T-helper 1 cell treated with Interleukin-12 subunit alpha and Interleukin-12 subunit beta and Interleukin-4 antibody, amounts not matched to agents 30 μg/mL and 1 μg/mL, for 36 hours (primary cell): ENCODE measurements around the gene LZIC.

Source experiments
- H3K27ac Mint-ChIP-seq: one replicate; pipeline ENCODE4 v1.8.0; 2021; ENCODE audit warnings: mild to moderate bottlenecking, mixed read lengths
- H3K27me3 Mint-ChIP-seq: one replicate; pipeline ENCODE4 v1.8.0; 2021; ENCODE audit warnings: low read depth, mixed read lengths
- H3K36me3 Mint-ChIP-seq: one replicate; pipeline ENCODE4 v1.8.0; 2021; ENCODE audit warnings: low read depth, mixed read lengths
- H3K4me1 Mint-ChIP-seq: one replicate; pipeline ENCODE4 v1.8.0; 2021; ENCODE audit warnings: low read depth, mixed read lengths
- H3K4me3 Mint-ChIP-seq: one replicate; pipeline ENCODE4 v1.8.0; 2021; ENCODE audit warnings: mild to moderate bottlenecking, moderate library complexity, mixed read lengths
- H3K9me3 Mint-ChIP-seq: one replicate; pipeline ENCODE4 v1.8.0; 2021; ENCODE audit warnings: mixed read lengths

The LZIC gene

DNA sequence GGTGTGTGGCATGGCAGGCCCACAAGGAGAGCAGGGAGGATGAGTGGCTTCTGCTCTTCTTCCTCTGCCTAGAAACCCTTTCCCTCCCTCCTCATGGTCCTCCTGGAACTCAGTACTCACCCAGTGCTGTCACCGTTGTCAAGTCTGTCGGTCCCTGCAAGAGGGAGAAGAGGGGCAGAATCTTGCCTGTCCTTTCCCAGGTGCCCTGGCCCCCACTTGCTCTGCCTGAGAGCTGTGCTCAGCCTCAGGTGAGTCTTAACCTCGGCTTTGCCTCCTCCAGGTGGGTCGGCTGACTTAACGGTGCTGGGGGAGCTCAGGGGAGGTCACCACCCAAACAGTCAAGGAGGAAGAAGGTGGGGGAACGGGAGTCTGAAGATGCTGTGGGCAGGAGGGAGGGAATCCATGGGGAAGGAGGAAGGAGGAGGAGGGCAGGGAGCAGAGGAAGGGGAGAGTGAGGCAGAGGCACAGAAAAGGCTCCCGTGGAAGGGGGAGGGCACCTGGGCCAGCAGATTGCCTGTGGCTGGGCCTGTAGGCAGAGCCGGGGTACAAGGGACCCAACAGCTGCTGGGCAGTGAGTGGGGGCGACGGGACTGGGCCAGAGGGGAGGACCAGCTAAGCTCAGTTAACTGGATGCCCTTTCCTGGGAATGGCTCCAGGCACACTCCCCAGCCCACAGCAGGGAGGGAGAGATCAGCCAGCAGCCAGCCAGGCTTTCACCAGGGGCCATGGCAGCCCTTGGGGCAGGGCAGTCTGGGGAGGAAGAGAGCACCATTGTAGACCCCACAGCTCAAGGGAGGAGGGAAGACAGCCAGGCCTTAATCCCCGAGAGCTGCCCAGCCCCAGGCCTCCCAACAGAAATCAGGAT is 59.4 kb downstream of the LZIC start:
- Mint-ChIP-seq H3K27ac (no peak overlapping the region), H3K27me3 (no peaks in the 10 kb centered on the region), H3K4me1 (peaks cover 12% of the 10 kb centered on the region), H3K36me3 (no peaks in the 10 kb centered on the region), H3K4me3 (no peak overlapping the region), H3K9me3 (no peaks in the 10 kb centered on the region)

- H3K36me3 Mint-ChIP-seq: no peaks in the 10 kb centered on the region
- no peaks in the 10 kb centered on the region for H3K27me3 Mint-ChIP-seq
- peaks cover 12% of the 10 kb centered on the region for H3K4me1 Mint-ChIP-seq
- H3K27ac Mint-ChIP-seq: no peak overlapping the region
- no peaks in the 10 kb centered on the region for H3K9me3 Mint-ChIP-seq
- H3K4me3 Mint-ChIP-seq: no peak overlapping the region
Measured at GRCh38 chr1:9882945-9883303, 60.3 kb downstream of the LZIC start.

DNA sequence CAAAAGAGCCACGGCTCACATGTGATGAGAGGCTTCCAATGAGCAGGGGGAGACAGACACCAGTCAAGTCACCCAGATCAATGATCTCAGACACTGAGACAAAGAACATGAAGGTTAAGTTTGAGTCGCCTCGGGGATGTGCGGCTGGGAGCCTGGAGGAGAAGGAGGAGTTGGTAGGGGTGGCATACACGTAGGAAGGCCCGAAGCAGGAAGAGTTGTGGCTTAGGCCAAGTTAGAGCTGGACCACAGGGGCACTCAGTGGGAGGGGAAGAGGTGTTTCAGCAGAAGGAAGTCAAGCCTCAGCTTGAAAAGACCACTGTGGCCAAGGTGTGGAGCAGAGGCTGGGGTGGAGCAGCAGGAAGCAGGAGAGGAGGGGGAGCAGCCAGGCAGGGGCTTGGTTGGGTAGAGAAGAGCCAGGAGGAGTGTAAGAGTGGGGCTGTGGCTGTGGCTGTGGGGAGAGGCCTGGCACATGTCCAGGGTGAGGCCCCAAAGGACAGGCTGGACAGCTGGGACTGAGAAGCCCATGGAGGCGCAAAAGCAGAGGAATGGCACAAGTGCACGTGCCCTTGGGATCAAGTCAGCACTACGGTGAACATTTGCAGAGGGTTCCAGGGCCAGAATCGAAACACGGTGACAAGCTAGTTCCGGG is 60.8 kb downstream of the LZIC start:
- Mint-ChIP-seq H3K9me3 (no peaks in the 10 kb centered on the region), H3K27ac (peak overlapping the region; percentile 52), H3K27me3 (no peaks in the 10 kb centered on the region), H3K4me1 (peaks cover 12% of the 10 kb centered on the region), H3K4me3 (peak overlapping the region; percentile 12), H3K36me3 (no peaks in the 10 kb centered on the region)

DNA sequence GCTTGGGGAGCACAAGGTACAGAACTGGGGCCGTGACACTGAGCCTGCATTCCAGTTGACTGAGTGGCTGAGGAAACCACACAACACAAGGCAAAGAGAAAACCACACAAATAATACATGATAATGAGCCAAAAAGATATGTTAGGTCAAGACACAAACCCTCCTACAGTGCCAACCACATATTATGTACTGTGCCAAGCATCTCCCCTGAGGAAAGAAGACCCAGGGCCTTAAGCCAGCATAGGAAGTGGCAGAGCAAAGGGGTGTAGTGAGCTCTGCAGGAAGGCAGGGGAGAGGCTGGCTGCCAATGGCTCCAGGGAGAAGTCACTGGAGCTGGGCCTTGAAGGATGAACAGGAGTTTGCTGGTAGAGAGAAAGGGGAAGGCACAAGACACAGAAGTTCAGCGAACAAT is 61.3 kb downstream of the LZIC start:
- peak overlapping the region; percentile 52 for H3K27ac Mint-ChIP-seq
- peaks cover 12% of the 10 kb centered on the region for H3K4me1 Mint-ChIP-seq
- no peaks in the 10 kb centered on the region for H3K9me3 Mint-ChIP-seq
- H3K27me3 Mint-ChIP-seq: no peaks in the 10 kb centered on the region
- no peaks in the 10 kb centered on the region for H3K36me3 Mint-ChIP-seq
- H3K4me3 Mint-ChIP-seq: no peak overlapping the region
